SK-N-SH (cell line): ENCODE data around the gene ZER1. TPM values are rescaled to one million over a fixed set of nuclear protein-coding genes. Genes with fewer than 3 reads are reported as not detected.
"Not testable (repeated sequence)": the region's sequence is repeated elsewhere in the genome, so short reads cannot be mapped to it uniquely, and the experiment has no call there.

Source experiments
- CTCF ChIA-PET: fragments of 300-600, 350-600 bp; formaldehyde crosslinking; extraction: SDS; loops from one replicate; lab custom pipeline; 2021; lab: Yijun Ruan, JAX
- POLR2A ChIA-PET: fragments of 350-600 bp; sonication (Branson Sonifier 250); formaldehyde crosslinking; extraction: SDS; loops from one replicate; lab custom pipeline; 2020; ENCODE audit warnings: antibody characterized with exemption, inconsistent platforms; lab: Yijun Ruan, JAX
- DNase-seq: peaks from one replicate; pipeline ENCODE4 v3.0.0; 2012
- H2AFZ ChIP-seq: fragments of 200-600 bp; sonication (generic); 2 replicates; pipeline ENCODE4 v1.8.1; 2016; ENCODE audit warnings: antibody characterized with exemption, mild to moderate bottlenecking, low read depth
- H3F3A ChIP-seq: fragments of 200-600 bp; sonication (generic); replicated peaks from 2 replicates; pipeline ENCODE3; 2016; ENCODE audit warnings: antibody characterized with exemption, mild to moderate bottlenecking; ENCODE audit not compliant: insufficient read depth
- H3K27ac ChIP-seq, 2 experiments: fragments of 200-500 bp in 1 of 2; fragments of 200-600 bp in 1 of 2; sonication (Bioruptor generic) in 1 of 2; sonication (generic), shearing (Covaris generic) in 1 of 2; 2 replicates each; pipeline versions ENCODE4 v1.5.1 to v1.6.1; 2014 to 2016; ENCODE audit warnings: low read depth in 2 of 2, inconsistent platforms in 1 of 2, low read length in 1 of 2, mild to moderate bottlenecking in 1 of 2, mixed read lengths in 1 of 2
- H3K27me3 ChIP-seq: fragments of 200-600 bp; sonication (generic), shearing (Covaris generic); 2 replicates; pipeline ENCODE4 v1.6.1; 2016; ENCODE audit warnings: mixed run types; ENCODE audit not compliant: insufficient read depth
- H3K36me3 ChIP-seq, 2 experiments: fragments of 200-500 bp in 1 of 2; fragments of 200-600 bp in 1 of 2; sonication (Bioruptor generic) in 1 of 2; sonication (generic) in 1 of 2; replicated peaks in 1 of 2; 2 replicates each; pipeline versions ENCODE3 to v1.5.1; 2014 to 2016; ENCODE audit warnings: low read length in 1 of 2, mild to moderate bottlenecking in 1 of 2; ENCODE audit not compliant: insufficient read depth in 2 of 2, control insufficient read depth in 1 of 2
- H3K4me1 ChIP-seq, 2 experiments: fragments of 200-500 bp in 1 of 2; fragments of 200-600 bp in 1 of 2; sonication (Bioruptor generic) in 1 of 2; sonication (generic), shearing (Covaris generic) in 1 of 2; 2 replicates each; pipeline versions ENCODE4 v1.5.1 to v1.6.1; 2014 to 2016; ENCODE audit warnings: low read depth in 1 of 2, low read length in 1 of 2, mixed run types in 1 of 2; ENCODE audit not compliant: insufficient read depth in 2 of 2, control insufficient read depth in 1 of 2
- H3K4me2 ChIP-seq: fragments of 200-600 bp; sonication (generic), shearing (Covaris generic); 2 replicates; pipeline ENCODE4 v1.6.1; 2017; ENCODE audit warnings: mixed run types
- H3K4me3 ChIP-seq, 2 experiments: fragments of 200-500 bp in 1 of 2; fragments of 200-600 bp in 1 of 2; sonication (Bioruptor generic) in 1 of 2; sonication (generic), shearing (Covaris generic) in 1 of 2; 2 replicates each; pipeline versions ENCODE4 v1.5.1 to v1.8.1; 2014 to 2016; ENCODE audit warnings: low read depth in 2 of 2, inconsistent platforms in 1 of 2, low read length in 1 of 2, mild to moderate bottlenecking in 1 of 2, mixed read lengths in 1 of 2, moderate library complexity in 1 of 2
- H3K79me2 ChIP-seq: fragments of 200-600 bp; sonication (generic); 2 replicates; pipeline ENCODE4 v1.8.1; 2017; ENCODE audit warnings: mild to moderate bottlenecking; ENCODE audit not compliant: insufficient read depth
- H3K9ac ChIP-seq: fragments of 200-600 bp; sonication (generic); 2 replicates; pipeline ENCODE4 v1.6.1; 2017; ENCODE audit warnings: mixed run types
- H3K9me2 ChIP-seq: fragments of 200-600 bp; sonication (generic); 2 replicates; pipeline ENCODE4 v1.6.1; 2017; ENCODE audit warnings: mixed run types
- H3K9me3 ChIP-seq: fragments of 200-600 bp; sonication (generic); 2 replicates; pipeline ENCODE4 v1.6.1; 2017; ENCODE audit warnings: mixed run types, mild to moderate bottlenecking, moderate library complexity
- H4K20me1 ChIP-seq: fragments of 200-600 bp; sonication (generic); 2 replicates; pipeline ENCODE4 v1.6.1; 2017; ENCODE audit warnings: mild to moderate bottlenecking, mixed run types; ENCODE audit not compliant: insufficient read depth
- EP300 ChIP-seq, 2 experiments: IDR thresholded peaks; 2 replicates each; pipeline versions ENCODE4 v1.4.0 to v1.6.1; 2012; ENCODE audit warnings: borderline replicate concordance in 1 of 2, low read depth in 1 of 2, low read length in 1 of 2
- MEF2A ChIP-seq: IDR thresholded peaks from 2 replicates; pipeline ENCODE4 v1.4.0; 2012; ENCODE audit warnings: low read depth, borderline replicate concordance
- MXI1 ChIP-seq: IDR thresholded peaks from 2 replicates; pipeline ENCODE4 v1.6.1; 2012; ENCODE audit warnings: mild to moderate bottlenecking, low read depth, low read length, improper control_type of control experiment
- PBX3 ChIP-seq: IDR thresholded peaks from 2 replicates; pipeline ENCODE4; 2012
- RFX5 ChIP-seq: IDR thresholded peaks from 2 replicates; pipeline ENCODE4 v1.6.1; 2012; ENCODE audit warnings: mild to moderate bottlenecking, improper control_type of control experiment, low read length
- RXRA ChIP-seq: IDR thresholded peaks from 2 replicates; pipeline ENCODE4 v1.4.0; 2012; ENCODE audit warnings: low read depth, mild to moderate bottlenecking, borderline replicate concordance
- SIN3A ChIP-seq: IDR thresholded peaks from 2 replicates; pipeline ENCODE4 v1.6.1; 2012; ENCODE audit warnings: low read depth, mild to moderate bottlenecking, low read length, moderate library complexity, borderline replicate concordance
- TCF12 ChIP-seq: IDR thresholded peaks from 2 replicates; pipeline ENCODE4 v1.4.0; 2012
- TEAD4 ChIP-seq: IDR thresholded peaks from 2 replicates; pipeline ENCODE4 v1.4.0; 2012; ENCODE audit warnings: mild to moderate bottlenecking, borderline replicate concordance; ENCODE audit not compliant: insufficient read depth
- USF1 ChIP-seq: IDR thresholded peaks from 2 replicates; pipeline ENCODE4 v1.4.0; 2012; ENCODE audit warnings: low read depth, borderline replicate concordance
- YY1 ChIP-seq: IDR thresholded peaks from 2 replicates; pipeline ENCODE4 v1.4.0; 2012; ENCODE audit warnings: low read depth, mild to moderate bottlenecking
- WGBS: methylation state at CpG from one replicate; pipeline ENCODE4 v1.1.6; 2017; ENCODE audit warnings: low lambda C conversion rate; 5-methylcytosine and 5-hydroxymethylcytosine counted together
- polyA plus RNA-seq, 3 experiments: library from polyadenylated mRNA; depleted of rRNA; stranded (reverse); fragments of >200 nt; gene quantifications; 2 replicates each; pipeline ENCODE4 v1.2.3, GENCODE V29; 2012
- TF ChIP-seq, protein P1 (sequence below): fragments of 150-350 bp; IDR thresholded peaks from 2 replicates; pipeline ENCODE4 v1.6.1; 2017; ENCODE audit warnings: antibody characterized with exemption, low read length, low read depth, borderline replicate concordance
- TF ChIP-seq, protein P2 (sequence below): IDR thresholded peaks from 2 replicates; pipeline ENCODE4 v1.4.0; 2012; ENCODE audit warnings: low read depth, borderline replicate concordance

ZER1 gene
- polyA plus RNA-seq, 1 of the 3 experiments (the other 2 are of a cell fraction), result 30.9 TPM

- no peaks in the 10 kb centered on the region for H3K36me3 ChIP-seq
- TF ChIP-seq RFX5, result no peak
- no peak for TF ChIP-seq MEF2A
- TF ChIP-seq RXRA, result no peak
- TF ChIP-seq EP300 (IDR thresholded peaks at IDR 0.05; ENCODE audit: borderline replicate concordance in 1 of 2, low read depth in 1 of 2, low read length in 1 of 2), result no peak
- TF ChIP-seq USF1, result no peak
- TF ChIP-seq, protein P1, sequence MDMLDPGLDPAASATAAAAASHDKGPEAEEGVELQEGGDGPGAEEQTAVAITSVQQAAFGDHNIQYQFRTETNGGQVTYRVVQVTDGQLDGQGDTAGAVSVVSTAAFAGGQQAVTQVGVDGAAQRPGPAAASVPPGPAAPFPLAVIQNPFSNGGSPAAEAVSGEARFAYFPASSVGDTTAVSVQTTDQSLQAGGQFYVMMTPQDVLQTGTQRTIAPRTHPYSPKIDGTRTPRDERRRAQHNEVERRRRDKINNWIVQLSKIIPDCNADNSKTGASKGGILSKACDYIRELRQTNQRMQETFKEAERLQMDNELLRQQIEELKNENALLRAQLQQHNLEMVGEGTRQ, result no peak
- no peak for TF ChIP-seq YY1
- no peaks in the 10 kb centered on the region for H3K27me3 ChIP-seq
- no peaks in the 10 kb centered on the region for H4K20me1 ChIP-seq
- 0 out of 2 replicates have a peak, but pooled peaks cover under 1% of the 10 kb centered on the region for H3K79me2 ChIP-seq
- H3F3A ChIP-seq, result no peaks in the 10 kb centered on the region
- no peak for DNase-seq
- no peak overlapping the region for H3K9ac ChIP-seq
- no peak overlapping the region for H3K4me2 ChIP-seq
- H3K9me3 ChIP-seq, result no peaks in the 10 kb centered on the region
- POLR2A ChIA-PET, result no interaction called here
- H3K4me1 ChIP-seq, result no peaks in the 10 kb centered on the region
- WGBS, result 75% methylated on average over 7 of the region's 7 CpGs
- H3K9me2 ChIP-seq, result no peaks in the 10 kb centered on the region
- H3K4me3 ChIP-seq, result no peak overlapping the region
- H2AFZ ChIP-seq, result no peak overlapping the region
- CTCF ChIA-PET, result no interaction called here
- H3K27ac ChIP-seq, result no peak overlapping the region
Measured at GRCh38 chr9:128781187-128782070, 9.7 kb upstream of the ZER1 start.

DNA sequence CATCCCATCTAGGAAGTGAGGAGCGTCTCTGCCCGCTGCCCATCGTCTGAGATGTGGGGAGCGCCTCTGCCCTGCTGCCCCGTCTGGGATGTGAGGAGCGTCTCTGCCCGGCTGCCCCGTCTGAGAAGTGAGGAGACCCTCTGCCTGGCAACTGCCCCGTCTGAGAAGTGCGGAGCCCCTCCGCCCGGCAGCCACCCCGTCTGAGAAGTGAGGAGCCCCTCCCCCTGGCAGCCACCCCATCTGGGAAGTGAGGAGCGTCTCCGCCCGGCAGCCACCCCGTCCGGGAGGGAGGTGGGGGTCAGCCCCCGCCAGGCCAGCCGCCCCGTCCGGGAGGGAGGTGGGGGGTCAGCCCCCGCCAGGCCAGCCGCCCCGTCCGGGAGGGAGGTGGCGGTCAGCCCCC lies 8.4 kb upstream of the ZER1 start:
- H3K4me2 ChIP-seq, H3K27ac ChIP-seq, POLR2A ChIA-PET, H3F3A ChIP-seq, H3K9me2 ChIP-seq, H3K79me2 ChIP-seq, H3K27me3 ChIP-seq, H3K9ac ChIP-seq, H3K9me3 ChIP-seq, CTCF ChIA-PET, H4K20me1 ChIP-seq, DNase-seq, H3K36me3 ChIP-seq, H2AFZ ChIP-seq, H3K4me3 ChIP-seq, H3K4me1 ChIP-seq: not testable (repeated sequence)
- no CpG with 5 or more reads among the region's 27 CpGs for WGBS

GRCh38 chr9:128774804-128775203 lies 3.1 kb upstream of the ZER1 start:
- H3K4me3 ChIP-seq, result no peak overlapping the region
- H3K79me2 ChIP-seq, result peaks cover 18% of the 10 kb centered on the region
- H4K20me1 ChIP-seq, result no peaks in the 10 kb centered on the region
- H3F3A ChIP-seq, result peaks cover 11% of the 10 kb centered on the region
- ChIA-PET POLR2A (no interaction called here), CTCF (no interaction called here)
- peaks cover 0 to 7% of the 10 kb centered on the region in 2 experiments; a peak in 1 of 4 replicates for H3K4me1 ChIP-seq
- no peak overlapping the region for H3K4me2 ChIP-seq
- no peak overlapping the region for H3K27ac ChIP-seq
- no peaks in the 10 kb centered on the region for H3K27me3 ChIP-seq
- no peaks in the 10 kb centered on the region for H3K36me3 ChIP-seq
- DNase-seq, result no peak
- no peaks in the 10 kb centered on the region for H3K9me3 ChIP-seq
- no peak overlapping the region for H3K9ac ChIP-seq
- WGBS, result 79% methylated on average over 1 of the region's 1 CpG
- no peak overlapping the region for H2AFZ ChIP-seq
- no peaks in the 10 kb centered on the region for H3K9me2 ChIP-seq
- TF ChIP-seq USF1 (no peak), EP300 (IDR thresholded peaks at IDR 0.05; ENCODE audit: borderline replicate concordance in 1 of 2, low read depth in 1 of 2, low read length in 1 of 2) (no peak), MXI1 (no peak), TCF12 (no peak), TEAD4 (no peak), RFX5 (no peak), SIN3A (no peak), RXRA (no peak), PBX3 (no peak)
- TF ChIP-seq, protein P2, sequence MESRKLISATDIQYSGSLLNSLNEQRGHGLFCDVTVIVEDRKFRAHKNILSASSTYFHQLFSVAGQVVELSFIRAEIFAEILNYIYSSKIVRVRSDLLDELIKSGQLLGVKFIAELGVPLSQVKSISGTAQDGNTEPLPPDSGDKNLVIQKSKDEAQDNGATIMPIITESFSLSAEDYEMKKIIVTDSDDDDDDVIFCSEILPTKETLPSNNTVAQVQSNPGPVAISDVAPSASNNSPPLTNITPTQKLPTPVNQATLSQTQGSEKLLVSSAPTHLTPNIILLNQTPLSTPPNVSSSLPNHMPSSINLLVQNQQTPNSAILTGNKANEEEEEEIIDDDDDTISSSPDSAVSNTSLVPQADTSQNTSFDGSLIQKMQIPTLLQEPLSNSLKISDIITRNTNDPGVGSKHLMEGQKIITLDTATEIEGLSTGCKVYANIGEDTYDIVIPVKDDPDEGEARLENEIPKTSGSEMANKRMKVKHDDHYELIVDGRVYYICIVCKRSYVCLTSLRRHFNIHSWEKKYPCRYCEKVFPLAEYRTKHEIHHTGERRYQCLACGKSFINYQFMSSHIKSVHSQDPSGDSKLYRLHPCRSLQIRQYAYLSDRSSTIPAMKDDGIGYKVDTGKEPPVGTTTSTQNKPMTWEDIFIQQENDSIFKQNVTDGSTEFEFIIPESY, result no peak
